MCF 10A (cell line): ENCODE measurements around the gene SPATA46. TPM values are rescaled to one million over a fixed set of nuclear protein-coding genes. Genes with fewer than 3 reads are reported as not detected.
A peak's percentile ranks its signal among the peaks of the same experiment; 100 is the strongest.

Experiments
- BruUV-seq: library from RNA; stranded (reverse); fragments of 400-500 nt; replicated peaks from 2 replicates; lab custom pipeline; 2021; lab: Mats Ljungman, UMichigan
- CTCF ChIA-PET: fragments of 300-600 bp; sonication (Branson Sonifier 250); formaldehyde crosslinking; extraction: SDS; loops from one replicate; lab custom pipeline; 2021; ENCODE audit warnings: antibody characterized with exemption, inconsistent platforms; lab: Yijun Ruan, JAX
- POLR2A ChIA-PET: fragments of 300-600, 350-650 bp; sonication (Branson Sonifier 250); formaldehyde crosslinking; extraction: SDS; loops from one replicate; lab custom pipeline; 2020; ENCODE audit warnings: antibody characterized with exemption, inconsistent platforms; lab: Yijun Ruan, JAX
- DNase-seq: peaks from one replicate; pipeline ENCODE4 v3.0.0-alpha.2; 2018; ENCODE audit not compliant: unreplicated experiment
- H3K27ac Mint-ChIP-seq: one replicate; pipeline ENCODE4 v1.8.0; 2022; ENCODE audit warnings: mild to moderate bottlenecking, low read depth, mixed read lengths; ENCODE audit not compliant: unreplicated experiment
- H3K27me3 Mint-ChIP-seq: one replicate; pipeline ENCODE4 v1.8.0; 2022; ENCODE audit warnings: mixed read lengths; ENCODE audit not compliant: insufficient read depth, unreplicated experiment
- H3K36me3 Mint-ChIP-seq: one replicate; pipeline ENCODE4 v1.8.0; 2022; ENCODE audit warnings: mild to moderate bottlenecking, moderate library complexity, mixed read lengths; ENCODE audit not compliant: insufficient read depth, unreplicated experiment
- H3K4me1 Mint-ChIP-seq: one replicate; pipeline ENCODE4 v1.8.0; 2022; ENCODE audit warnings: mixed read lengths; ENCODE audit not compliant: insufficient read depth, unreplicated experiment
- H3K4me3 Mint-ChIP-seq: one replicate; pipeline ENCODE4 v1.8.0; 2022; ENCODE audit warnings: mild to moderate bottlenecking, moderate library complexity, mixed read lengths; ENCODE audit not compliant: unreplicated experiment
- H3K9me3 Mint-ChIP-seq: one replicate; pipeline ENCODE4 v1.8.0; 2022; ENCODE audit warnings: mixed read lengths; ENCODE audit not compliant: unreplicated experiment
- CTCF ChIP-seq: fragments of 200-600 bp; IDR thresholded peaks from one replicate; pipeline ENCODE4 v1.8.0; 2022; ENCODE audit warnings: antibody characterized with exemption, mild to moderate bottlenecking; ENCODE audit not compliant: unreplicated experiment
- intact Hi-C: fragments of 100-400 bp; cut with micrococcal nuclease; formaldehyde crosslinking; loops from 2 replicates; pipeline ENCODE4 v1.14.1; 2022
- total RNA-seq: library from RNA; stranded (reverse); gene quantifications from 2 replicates; pipeline ENCODE4 v1.2.3, GENCODE V29; 2022

SPATA46 gene
- total RNA-seq, 1 experiment from 2014 or later = not detected

GRCh38 chr1:162383091-162383490, 6.4 kb upstream of the SPATA46 start:
- ChIA-PET CTCF (interaction anchor here (0.6 to 4.2 kb wide), 13 partner anchors 8 to 943 kb away, joined by 3 to 72 read pairs (median 4); no protein-coding TSS in a partner anchor), POLR2A (interaction anchor here (0.7 to 3.7 kb wide), 6 partner anchors 9 to 313 kb away, joined by 3 to 77 read pairs (median 15); partner anchors contain the start of gene UAP1)
- no peak for DNase-seq
- peak overlapping the region; percentile 89 for H3K27ac Mint-ChIP-seq
- H3K36me3 Mint-ChIP-seq = no peaks in the 10 kb centered on the region
- no peak overlapping the region for H3K4me3 Mint-ChIP-seq
- BruUV-seq = no TSS peak
- H3K27me3 Mint-ChIP-seq = no peaks in the 10 kb centered on the region
- intact Hi-C loops = no loop called here
- H3K4me1 Mint-ChIP-seq = peaks cover 52% of the 10 kb centered on the region
- H3K9me3 Mint-ChIP-seq = no peaks in the 10 kb centered on the region
- no peak for TF ChIP-seq CTCF

GRCh38 chr1:162381941-162382750, 5.5 kb upstream of the SPATA46 start:
- no peak for TF ChIP-seq CTCF
- Mint-ChIP-seq H3K36me3 (no peaks in the 10 kb centered on the region), H3K4me3 (peak overlapping the region; percentile 26), H3K9me3 (no peaks in the 10 kb centered on the region), H3K27ac (peak overlapping the region; percentile 89), H3K4me1 (peaks cover 56% of the 10 kb centered on the region), H3K27me3 (no peaks in the 10 kb centered on the region)
- DNase-seq = peak; percentile 53
- intact Hi-C loops = loop anchor here (1.0 kb wide), 1 partner anchor 9 kb away; no protein-coding TSS in a partner anchor
- BruUV-seq = TSS peak; percentile 78
- POLR2A ChIA-PET = interaction anchor here (0.6 to 3.7 kb wide), 19 partner anchors 10 to 312 kb away, joined by 3 to 77 read pairs (median 5); partner anchors contain the start of genes NOS1AP and UAP1
- CTCF ChIA-PET = interaction anchor here (0.6 to 4.2 kb wide), 23 partner anchors 9 to 942 kb away, joined by 3 to 72 read pairs (median 4); no protein-coding TSS in a partner anchor

GRCh38 chr1:162381383-162381782, 4.7 kb upstream of the SPATA46 start, which contains the start of gene C1orf226:
C1orf226 (plus strand) TSS chr1:162381728; CDS start chr1:162381902, 174 bp downstream.
- no TSS peak for BruUV-seq
- peak; percentile 95 for DNase-seq
- H3K9me3 Mint-ChIP-seq = no peaks in the 10 kb centered on the region
- peak within 1 kb of the TSS; percentile 26 for H3K4me3 Mint-ChIP-seq
- peak within 1 kb of the TSS; percentile 89 for H3K27ac Mint-ChIP-seq
- no peaks in the 10 kb centered on the region for H3K36me3 Mint-ChIP-seq
- no peak for TF ChIP-seq CTCF
- H3K27me3 Mint-ChIP-seq = no peaks in the 10 kb centered on the region
- peaks cover 50% of the 10 kb centered on the region for H3K4me1 Mint-ChIP-seq
- intact Hi-C loops = loop anchor here (1.0 kb wide), 1 partner anchor 8 kb away; no protein-coding TSS in a partner anchor
- POLR2A ChIA-PET = interaction anchor here (0.6 to 3.7 kb wide), 25 partner anchors 8 to 428 kb away, joined by 3 to 77 read pairs (median 5); partner anchors contain the start of genes NOS1AP and UAP1
- CTCF ChIA-PET = interaction anchor here (0.6 to 4.3 kb wide), 22 partner anchors 9 to 648 kb away, joined by 3 to 72 read pairs (median 3); no protein-coding TSS in a partner anchor
